ENCODE results near the gene POLG. TPM values are rescaled to one million over a fixed set of nuclear protein-coding genes. Genes with fewer than 3 reads are reported as not detected.

The POLG gene
- total and polyA plus RNA-seq, 2 donors (not counting 1 experiment from before 2014, with no cell fraction given) = 81.1 to 144 TPM

DNA sequence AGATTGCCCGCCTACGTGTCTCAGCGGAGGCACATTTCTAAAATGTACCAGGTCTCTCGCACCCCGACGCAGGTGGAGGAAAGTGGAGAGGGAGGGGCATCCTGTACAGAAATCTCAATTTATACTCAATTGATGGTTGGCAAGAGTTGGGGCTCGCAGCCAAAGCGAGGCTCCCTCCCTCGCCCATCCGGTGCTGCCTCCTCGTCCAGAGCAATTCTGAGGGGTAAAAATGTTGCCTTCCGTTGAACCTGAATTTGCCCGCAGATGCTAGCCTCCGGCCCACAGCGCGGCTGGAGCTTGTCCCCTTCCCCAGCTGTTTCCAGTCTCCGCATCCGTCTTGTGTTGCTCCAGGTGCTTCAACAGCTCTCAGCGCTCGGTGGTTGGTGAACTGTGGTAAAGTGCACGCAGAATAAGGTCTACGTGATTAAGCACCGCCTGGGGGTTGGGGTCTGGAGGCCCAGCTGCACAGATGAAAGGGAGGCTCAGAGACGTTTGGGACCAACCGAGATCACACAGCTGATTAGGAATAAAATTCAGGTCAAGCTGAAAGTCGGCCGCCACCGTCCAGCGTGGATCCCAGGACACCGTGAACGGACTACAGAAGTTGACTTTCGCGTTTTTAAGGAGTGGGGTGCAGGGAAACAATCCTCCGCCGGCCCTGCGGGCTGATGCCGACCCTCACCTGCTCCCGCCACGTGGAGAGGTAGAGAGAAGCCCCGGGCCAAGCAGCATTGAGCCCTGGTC lies 846 bp upstream of the POLG start:
- DNase-seq = no peak
- POLR2A ChIA-PET = interaction anchor here (0.6 to 1.2 kb wide), 4 partner anchors 10 to 92 kb away, joined by 3 to 10 read pairs (median 4); no protein-coding TSS in a partner anchor
- peak overlapping the region; percentile 99 for H3K27ac Mint-ChIP-seq

More for the DNA sequence above, 846 bp upstream of the POLG start:
- intact Hi-C loops (cut with micrococcal nuclease) = loop anchor here (1.0 kb wide), 2 partner anchors 23 to 240 kb away; partner anchors contain the start of gene TICRR
- Histone ChIP-seq H3K79me2 (ENCODE audit: control insufficient read depth, insufficient read depth, low read length) (peaks cover 37% of the 10 kb centered on the region), H3K4me2 (replicated peaks; ENCODE audit: low read depth, low read length, poor library complexity, severe bottlenecking) (peak overlapping the region; percentile 93), H4K20me1 (ENCODE audit: control insufficient read depth, insufficient read depth, low read length, poor library complexity, severe bottlenecking) (peaks cover 37% of the 10 kb centered on the region), H2AFZ (ENCODE audit: insufficient read depth, low read depth, low read length, poor library complexity, severe bottlenecking) (peak overlapping the region; percentile 71), H3K36me3 (replicated peaks in 1 of 2; ENCODE audit: control extremely low read depth in 1 of 2, control insufficient read depth in 1 of 2, extremely low read depth in 1 of 2, insufficient read depth in 2 of 2, low read length in 1 of 2) (peaks cover 0 to 27% of the 10 kb centered on the region in 2 experiments), H3K4me3 (ENCODE audit: control extremely low read depth in 1 of 5, extremely low read depth in 1 of 5, insufficient read depth in 1 of 5, low read depth in 2 of 5, low read length in 4 of 5) (peak overlapping the region; percentile 16 to 88 (median 76)), H3K9me3 (ENCODE audit: control extremely low read depth in 1 of 3, control insufficient read depth in 2 of 3, insufficient read depth in 1 of 3, low read length in 2 of 3) (no peaks in the 10 kb centered on the region), H3K27me3 (replicated peaks in 1 of 4; ENCODE audit: control extremely low read depth in 1 of 4, control insufficient read depth in 3 of 4, insufficient read depth in 4 of 4, low read length in 3 of 4) (no peaks in the 10 kb centered on the region), H3K27ac (ENCODE audit: low read length in 2 of 2) (peak overlapping the region; percentile 39 to 53), H3K9ac (ENCODE audit: low read length) (peak overlapping the region; percentile 83), H3K4me1 (ENCODE audit: control insufficient read depth in 2 of 2, insufficient read depth in 2 of 2, low read length in 2 of 2) (peaks cover 24 to 46% of the 10 kb centered on the region in 2 donors)
- Mint-ChIP-seq H3K4me3 (peak overlapping the region; percentile 97), H3K4me1 (peaks cover 40% of the 10 kb centered on the region), H3K9me3 (ENCODE audit: insufficient read depth) (no peaks in the 10 kb centered on the region), H3K27me3 (peaks cover 4% of the 10 kb centered on the region)
- CTCF ChIA-PET = interaction anchor here (0.5 to 2.6 kb wide), 4 partner anchors 14 to 137 kb away, joined by 3 to 26 read pairs (median 4); no protein-coding TSS in a partner anchor
- ATAC-seq (ENCODE audit: low read depth) = peak; percentile 6
- WGBS (ENCODE audit: insufficient coverage) = 6% methylated on average over 34 of the region's 40 CpGs
- no peak for TF ChIP-seq EZH2 (IDR thresholded peaks at IDR 0.05; ENCODE audit: borderline replicate concordance, insufficient read depth, low read depth, low read length, poor library complexity, severe bottlenecking)
- TF ChIP-seq, protein P1, sequence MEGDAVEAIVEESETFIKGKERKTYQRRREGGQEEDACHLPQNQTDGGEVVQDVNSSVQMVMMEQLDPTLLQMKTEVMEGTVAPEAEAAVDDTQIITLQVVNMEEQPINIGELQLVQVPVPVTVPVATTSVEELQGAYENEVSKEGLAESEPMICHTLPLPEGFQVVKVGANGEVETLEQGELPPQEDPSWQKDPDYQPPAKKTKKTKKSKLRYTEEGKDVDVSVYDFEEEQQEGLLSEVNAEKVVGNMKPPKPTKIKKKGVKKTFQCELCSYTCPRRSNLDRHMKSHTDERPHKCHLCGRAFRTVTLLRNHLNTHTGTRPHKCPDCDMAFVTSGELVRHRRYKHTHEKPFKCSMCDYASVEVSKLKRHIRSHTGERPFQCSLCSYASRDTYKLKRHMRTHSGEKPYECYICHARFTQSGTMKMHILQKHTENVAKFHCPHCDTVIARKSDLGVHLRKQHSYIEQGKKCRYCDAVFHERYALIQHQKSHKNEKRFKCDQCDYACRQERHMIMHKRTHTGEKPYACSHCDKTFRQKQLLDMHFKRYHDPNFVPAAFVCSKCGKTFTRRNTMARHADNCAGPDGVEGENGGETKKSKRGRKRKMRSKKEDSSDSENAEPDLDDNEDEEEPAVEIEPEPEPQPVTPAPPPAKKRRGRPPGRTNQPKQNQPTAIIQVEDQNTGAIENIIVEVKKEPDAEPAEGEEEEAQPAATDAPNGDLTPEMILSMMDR (IDR thresholded peaks at IDR 0.05) = no peak

Measured in B cell (primary cell).